Colon (tissue), 2 donors: ENCODE measurements around the gene FBXO31.
"Not testable (repeated sequence)": the region's sequence is repeated elsewhere in the genome, so short reads cannot be mapped to it uniquely, and the experiment has no call there.

Experiments used
- FAIRE-seq: peaks from 2 replicates; lab custom pipeline; 2012; peaks lifted over from hg19 to GRCh38; lab: Jason Lieb, UNC
- donor health status: control.
- donor health status: control.

FBXO31 gene

GRCh38 chr16:87362828-87363559 lies 20.6 kb downstream of the FBXO31 start:
- FAIRE-seq, result not testable (repeated sequence)

GRCh38 chr16:87361916-87362619 lies 21.5 kb downstream of the FBXO31 start:
- FAIRE-seq, result no peak

- no peak for FAIRE-seq
Observed at GRCh38 chr16:87360862-87361610, 22.5 kb downstream of the FBXO31 start.

GRCh38 chr16:87359121-87359520 lies 24.5 kb downstream of the FBXO31 start:
- no peak for FAIRE-seq

- no peak for FAIRE-seq
Observed at GRCh38 chr16:87358696-87359095, 24.9 kb downstream of the FBXO31 start.

GRCh38 chr16:87358250-87358649 lies 25.3 kb downstream of the FBXO31 start:
- FAIRE-seq, result no peak

- no peak for FAIRE-seq
Observed at GRCh38 chr16:87356491-87356853, 27.1 kb downstream of the FBXO31 start.

- no peak for FAIRE-seq
Observed at GRCh38 chr16:87353613-87354012, 30.0 kb downstream of the FBXO31 start.

GRCh38 chr16:87352818-87353217 lies 30.8 kb downstream of the FBXO31 start:
- FAIRE-seq, result no peak

- FAIRE-seq, result no peak
Observed at GRCh38 chr16:87351320-87351698, 32.3 kb downstream of the FBXO31 start.

GRCh38 chr16:87350681-87351319 lies 32.8 kb downstream of the FBXO31 start:
- no peak for FAIRE-seq

GRCh38 chr16:87350031-87350430 lies 33.5 kb downstream of the FBXO31 start:
- FAIRE-seq, result no peak

GRCh38 chr16:87348616-87349157 lies 34.9 kb downstream of the FBXO31 start:
- no peak for FAIRE-seq

GRCh38 chr16:87347932-87348615 lies 35.5 kb downstream of the FBXO31 start:
- no peak for FAIRE-seq

- FAIRE-seq, result no peak
Observed at GRCh38 chr16:87346517-87347060, 37.0 kb downstream of the FBXO31 start.

- FAIRE-seq, result no peak
Observed at GRCh38 chr16:87345726-87346424, 37.7 kb downstream of the FBXO31 start.

- no peak for FAIRE-seq
Observed at GRCh38 chr16:87344931-87345631, 38.5 kb downstream of the FBXO31 start.

- FAIRE-seq, result no peak
Observed at GRCh38 chr16:87344165-87344930, 39.2 kb downstream of the FBXO31 start.

GRCh38 chr16:87343753-87344050 lies 39.9 kb downstream of the FBXO31 start:
- FAIRE-seq, result no peak
